Ascending aorta (tissue), 2 donors: ENCODE measurements around the gene DUSP1. TPM values are rescaled to one million over a fixed set of nuclear protein-coding genes. Genes with fewer than 3 reads are reported as not detected.

Experiments
- DNase-seq, 2 donors: peaks; one replicate each; pipeline ENCODE4 v3.0.0-alpha.2; 2019; ENCODE audit warnings: low spot score in 2 of 2
- H3K27ac ChIP-seq, 2 donors: fragments of 200-600 bp; sonication (generic); one replicate each; pipeline ENCODE4 v1.5.1; 2016 to 2017; ENCODE audit warnings: mild to moderate bottlenecking in 1 of 2
- H3K27me3 ChIP-seq: fragments of 200-600 bp; sonication (generic); one replicate; pipeline ENCODE4 v1.5.1; 2017
- H3K36me3 ChIP-seq, 2 donors: fragments of 200-600 bp; sonication (generic); one replicate each; pipeline ENCODE4 v1.5.1; 2016
- H3K4me1 ChIP-seq, 2 donors: fragments of 200-600 bp; sonication (generic); one replicate each; pipeline ENCODE4 v1.5.1; 2016 to 2017; ENCODE audit warnings: mild to moderate bottlenecking in 1 of 2
- H3K4me3 ChIP-seq, 2 donors: fragments of 200-600 bp; sonication (generic); one replicate each; pipeline ENCODE4 v1.5.1; 2016 to 2017; ENCODE audit warnings: mild to moderate bottlenecking in 1 of 2
- H3K9me3 ChIP-seq, 2 donors: fragments of 200-600 bp; sonication (generic); one replicate each; pipeline ENCODE4 v1.5.1; 2016
- intact Hi-C: fragments of 100-400 bp; cut with DNase I; formaldehyde crosslinking; loops from one replicate; pipeline ENCODE4 v1.15.1; 2023
- total RNA-seq: library from RNA; depleted of rRNA; stranded (reverse); fragments of >200 nt; gene quantifications from one replicate; pipeline ENCODE4 v1.1.0, GENCODE V29; 2016
- TF ChIP-seq, protein P1 (sequence below), 3 experiments: fragments of 200-600 bp in 2 of 3; fragments of 450-650 bp in 1 of 3; sonication (generic) in 2 of 3; IDR thresholded peaks; one replicate each; pipeline ENCODE4 v1.5.1; 2016 to 2019; ENCODE audit warnings: antibody characterized with exemption in 3 of 3, mild to moderate bottlenecking in 1 of 3, moderate library complexity in 1 of 3

DUSP1 gene
- total RNA-seq, 1 donor from 2014 or later = 3,919 TPM

GRCh38 chr5:172754596-172755356 lies 16.2 kb downstream of the DUSP1 start:
- Histone ChIP-seq H3K27me3 (no peaks in the 10 kb centered on the region), H3K27ac (no peak overlapping the region), H3K36me3 (no peaks in the 10 kb centered on the region), H3K4me1 (peaks cover 6 to 12% of the 10 kb centered on the region in 2 donors), H3K4me3 (no peak overlapping the region), H3K9me3 (no peaks in the 10 kb centered on the region)
- no peak for DNase-seq
- intact Hi-C loops = no loop called here
- TF ChIP-seq, protein P1, sequence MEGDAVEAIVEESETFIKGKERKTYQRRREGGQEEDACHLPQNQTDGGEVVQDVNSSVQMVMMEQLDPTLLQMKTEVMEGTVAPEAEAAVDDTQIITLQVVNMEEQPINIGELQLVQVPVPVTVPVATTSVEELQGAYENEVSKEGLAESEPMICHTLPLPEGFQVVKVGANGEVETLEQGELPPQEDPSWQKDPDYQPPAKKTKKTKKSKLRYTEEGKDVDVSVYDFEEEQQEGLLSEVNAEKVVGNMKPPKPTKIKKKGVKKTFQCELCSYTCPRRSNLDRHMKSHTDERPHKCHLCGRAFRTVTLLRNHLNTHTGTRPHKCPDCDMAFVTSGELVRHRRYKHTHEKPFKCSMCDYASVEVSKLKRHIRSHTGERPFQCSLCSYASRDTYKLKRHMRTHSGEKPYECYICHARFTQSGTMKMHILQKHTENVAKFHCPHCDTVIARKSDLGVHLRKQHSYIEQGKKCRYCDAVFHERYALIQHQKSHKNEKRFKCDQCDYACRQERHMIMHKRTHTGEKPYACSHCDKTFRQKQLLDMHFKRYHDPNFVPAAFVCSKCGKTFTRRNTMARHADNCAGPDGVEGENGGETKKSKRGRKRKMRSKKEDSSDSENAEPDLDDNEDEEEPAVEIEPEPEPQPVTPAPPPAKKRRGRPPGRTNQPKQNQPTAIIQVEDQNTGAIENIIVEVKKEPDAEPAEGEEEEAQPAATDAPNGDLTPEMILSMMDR (IDR thresholded peaks at IDR 0.05) = no peak

GRCh38 chr5:172753101-172753500 lies 17.9 kb downstream of the DUSP1 start:
- Histone ChIP-seq H3K9me3 (no peaks in the 10 kb centered on the region), H3K4me3 (no peak overlapping the region), H3K27me3 (no peaks in the 10 kb centered on the region), H3K36me3 (no peaks in the 10 kb centered on the region), H3K4me1 (peaks cover 13 to 25% of the 10 kb centered on the region in 2 donors), H3K27ac (peak overlapping the region in 1 of 2 donors; percentile 17)
- no peak for DNase-seq
- intact Hi-C loops = no loop called here
- TF ChIP-seq, protein P1 (IDR thresholded peaks at IDR 0.05) = no peak

- TF ChIP-seq, protein P1 (IDR thresholded peaks at IDR 0.05) = no peak
- Histone ChIP-seq H3K9me3 (no peaks in the 10 kb centered on the region), H3K4me1 (peaks cover 16 to 37% of the 10 kb centered on the region in 2 donors), H3K36me3 (no peaks in the 10 kb centered on the region), H3K27ac (peak overlapping the region; percentile 81 to 97), H3K4me3 (no peak overlapping the region), H3K27me3 (no peaks in the 10 kb centered on the region)
- DNase-seq = no peak
- intact Hi-C loops = no loop called here
Observed at GRCh38 chr5:172751761-172752510, 19.1 kb downstream of the DUSP1 start.

GRCh38 chr5:172749881-172750633 lies 20.9 kb downstream of the DUSP1 start:
- H3K27me3 ChIP-seq = no peaks in the 10 kb centered on the region
- intact Hi-C loops = loop anchor here (1.0 to 2.0 kb wide), 2 partner anchors 15 to 27 kb away; no protein-coding TSS in a partner anchor
- peak overlapping the region; percentile 81 to 97 for H3K27ac ChIP-seq
- H3K36me3 ChIP-seq = no peaks in the 10 kb centered on the region
- no peaks in the 10 kb centered on the region for H3K9me3 ChIP-seq
- H3K4me3 ChIP-seq = no peak overlapping the region
- TF ChIP-seq, protein P1 (IDR thresholded peaks at IDR 0.05) = no peak
- peak in 1 of 2 donors; percentile 92 for DNase-seq
- peaks cover 16 to 39% of the 10 kb centered on the region in 2 donors for H3K4me1 ChIP-seq

- Histone ChIP-seq H3K27ac (peak overlapping the region; percentile 81 to 97), H3K9me3 (no peaks in the 10 kb centered on the region), H3K36me3 (no peaks in the 10 kb centered on the region), H3K27me3 (no peaks in the 10 kb centered on the region), H3K4me3 (peak overlapping the region in 1 of 2 donors; percentile 6), H3K4me1 (peaks cover 18 to 43% of the 10 kb centered on the region in 2 donors)
- DNase-seq = no peak
- intact Hi-C loops = loop anchor here (1.0 to 2.0 kb wide), 2 partner anchors 16 to 26 kb away; no protein-coding TSS in a partner anchor
- TF ChIP-seq, protein P1 (IDR thresholded peaks at IDR 0.05) = no peak
Observed at GRCh38 chr5:172749076-172749475, 21.9 kb downstream of the DUSP1 start.
